Limb (tissue), 2 donors: ENCODE data around the gene ANP32D.
"Not testable (repeated sequence)": the region's sequence is repeated elsewhere in the genome, so short reads cannot be mapped to it uniquely, and the experiment has no call there.

Experiments used
- DNase-seq, 2 donors: peaks; one replicate each; pipeline ENCODE4 v3.0.0-alpha.2; 2016; ENCODE audit errors: extremely low spot score in 2 of 2

ANP32D gene

GRCh38 chr12:48500281-48500680 lies 27.9 kb downstream of the ANP32D start:
- DNase-seq = not testable (repeated sequence)

- not testable (repeated sequence) for DNase-seq
Measured at GRCh38 chr12:48506836-48507235, 34.5 kb downstream of the ANP32D start.

GRCh38 chr12:48508987-48509386 lies 36.6 kb downstream of the ANP32D start:
- DNase-seq = no peak

DNA sequence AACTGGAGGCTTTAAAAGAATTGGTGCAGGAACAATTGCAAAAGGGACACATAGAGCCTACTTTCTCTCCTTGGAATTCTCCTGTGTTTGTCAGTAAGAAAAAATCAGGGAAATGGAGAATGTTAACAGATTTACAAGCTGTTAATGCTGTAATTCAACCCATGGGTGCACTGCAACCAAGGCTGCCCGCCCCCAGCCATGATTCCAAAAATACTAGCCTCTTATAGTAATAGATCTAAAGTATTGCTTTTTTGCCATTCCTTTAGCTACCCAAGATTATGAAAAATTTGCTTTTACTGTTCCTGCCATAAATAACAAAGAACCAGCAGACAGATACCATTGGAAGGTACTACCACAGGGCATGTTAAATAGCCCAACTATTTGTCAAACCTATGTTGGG lies 37.8 kb downstream of the ANP32D start:
- no peak for DNase-seq

DNA sequence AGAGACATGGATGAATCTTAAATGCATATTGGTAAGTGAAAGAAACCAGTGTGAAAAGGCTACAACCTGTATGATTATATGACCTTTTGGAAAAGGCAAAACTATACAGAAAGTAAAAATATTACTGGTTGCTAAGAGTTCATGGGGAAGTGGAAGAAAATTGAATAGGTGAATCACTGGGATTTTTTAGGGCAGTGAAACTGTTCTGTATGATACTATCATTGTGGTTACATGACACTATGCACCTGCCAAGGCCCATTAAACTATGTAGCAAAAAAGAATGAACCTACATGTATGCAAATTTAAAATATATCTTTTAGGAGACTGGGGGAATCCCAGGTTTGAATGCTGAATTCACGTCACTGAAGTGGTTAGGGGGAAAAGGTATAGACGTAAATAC lies 40.5 kb downstream of the ANP32D start:
- DNase-seq = no peak

DNA sequence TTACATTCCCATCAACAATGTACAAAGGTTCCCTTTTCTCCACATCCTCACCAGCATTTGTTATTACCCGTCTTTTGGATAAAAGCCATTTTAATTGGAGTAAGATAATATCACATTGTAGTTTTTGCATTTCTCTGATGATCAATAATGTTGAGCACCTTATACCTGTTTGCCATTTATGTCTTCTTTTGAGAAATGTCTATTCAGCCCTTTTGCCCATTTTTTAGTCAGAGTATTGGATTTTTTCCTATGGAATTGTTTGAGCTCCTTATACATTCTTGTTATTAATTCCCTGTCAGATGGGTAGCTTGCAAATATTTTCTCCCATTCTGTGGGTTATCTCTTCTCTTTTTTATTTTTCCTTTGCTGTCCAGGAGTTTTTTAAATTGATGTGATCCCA lies 42.4 kb downstream of the ANP32D start:
- no peak for DNase-seq

- not testable (repeated sequence) for DNase-seq
Measured at GRCh38 chr12:48520381-48520780, 48.0 kb downstream of the ANP32D start.
